MM.1S (cell line): ENCODE results near the gene KIAA1958.

Source experiments
- CTCF ChIP-seq: fragments of 300-600 bp; sonication (generic); IDR thresholded peaks from 2 replicates; pipeline ENCODE4 v1.5.1; 2016; ENCODE audit warnings: antibody characterized with exemption, low read length, mixed read lengths
- EZH2 ChIP-seq: fragments of 300-600 bp; sonication (generic); optimal IDR thresholded peaks from 2 replicates; pipeline ENCODE3; 2017; ENCODE audit warnings: low read depth, mild to moderate bottlenecking, antibody characterized with exemption, low read length, mixed read lengths

GRCh38 chr9:112484607-112485006 is 2.0 kb upstream of the KIAA1958 start:
- TF ChIP-seq EZH2, result no peak
- no peak for TF ChIP-seq CTCF
